Measurements from ENCODE around the gene DDX10. TPM values are rescaled to one million over a fixed set of nuclear protein-coding genes. Genes with fewer than 3 reads are reported as not detected.

The DDX10 gene
- total and polyA plus RNA-seq, 9 donors: 13.1 to 34.3 (median 25.7) TPM

DNA sequence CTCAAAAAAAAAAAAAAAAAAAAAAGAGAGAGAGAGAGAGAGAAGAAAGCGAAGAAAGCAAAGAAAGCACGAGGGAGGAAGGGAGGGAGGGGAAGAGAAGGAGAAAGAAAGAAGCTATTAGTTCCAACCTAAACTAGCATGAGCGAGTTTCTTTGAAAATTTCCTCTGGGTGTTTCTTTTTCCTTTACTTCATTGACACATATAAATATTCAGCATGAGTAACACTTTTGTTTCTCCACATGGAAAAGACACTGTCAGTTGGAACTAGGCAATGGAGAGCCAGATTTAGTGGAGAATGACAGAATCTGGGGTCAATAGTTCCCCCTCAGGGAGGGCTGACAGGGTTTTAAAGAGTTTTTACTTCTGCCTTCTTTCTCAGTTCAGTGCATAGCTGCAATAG lies 257.4 kb downstream of the DDX10 start:
- intact Hi-C loops (cut with DNase I): no loop called here
- no peaks in the 10 kb centered on the region for H3K9me3 ChIP-seq
- no peaks in the 10 kb centered on the region for H3K36me3 ChIP-seq
- H3K27me3 ChIP-seq: no peaks in the 10 kb centered on the region
- H3K4me1 ChIP-seq (ENCODE audit: insufficient read depth): peaks cover 1% of the 10 kb centered on the region
- H3K27ac ChIP-seq: no peak overlapping the region
- no peak for DNase-seq
- TF ChIP-seq EP300 (IDR thresholded peaks at IDR 0.05) (no peak), CTCF (IDR thresholded peaks at IDR 0.05) (no peak), POLR2A (IDR thresholded peaks at IDR 0.05) (no peak)
- 87 to 93% (median 89%) methylated on average over 3 of the region's 3 CpGs for WGBS, 3 donors
- H3K4me3 ChIP-seq: no peak overlapping the region

GRCh38 chr11:108923413-108923812 lies 258.5 kb downstream of the DDX10 start:
- intact Hi-C loops (cut with DNase I): no loop called here
- 83 to 100% (median 100%) methylated on average over 1 of the region's 1 CpG for WGBS, 3 donors
- no peaks in the 10 kb centered on the region for H3K36me3 ChIP-seq
- no peak for DNase-seq
- H3K4me1 ChIP-seq (ENCODE audit: insufficient read depth): no peaks in the 10 kb centered on the region
- H3K9me3 ChIP-seq: no peaks in the 10 kb centered on the region
- H3K27me3 ChIP-seq: no peaks in the 10 kb centered on the region
- TF ChIP-seq POLR2A (IDR thresholded peaks at IDR 0.05) (no peak), EP300 (IDR thresholded peaks at IDR 0.05) (no peak), CTCF (IDR thresholded peaks at IDR 0.05) (no peak)
- H3K27ac ChIP-seq: no peak overlapping the region
- H3K4me3 ChIP-seq: no peak overlapping the region

- Histone ChIP-seq H3K4me3 (no peak overlapping the region), H3K9me3 (no peaks in the 10 kb centered on the region), H3K27me3 (no peaks in the 10 kb centered on the region), H3K36me3 (no peaks in the 10 kb centered on the region), H3K4me1 (ENCODE audit: insufficient read depth) (no peaks in the 10 kb centered on the region), H3K27ac (no peak overlapping the region)
- intact Hi-C loops (cut with DNase I): no loop called here
- 73 to 90% (median 86%) methylated on average over 5 of the region's 5 CpGs for WGBS, 3 donors
- DNase-seq: no peak
- TF ChIP-seq EP300 (IDR thresholded peaks at IDR 0.05) (no peak), CTCF (IDR thresholded peaks at IDR 0.05) (no peak), POLR2A (IDR thresholded peaks at IDR 0.05) (no peak)
These were observed 261.4 kb downstream of the DDX10 start for GRCh38 chr11:108926171-108926840.

DNA sequence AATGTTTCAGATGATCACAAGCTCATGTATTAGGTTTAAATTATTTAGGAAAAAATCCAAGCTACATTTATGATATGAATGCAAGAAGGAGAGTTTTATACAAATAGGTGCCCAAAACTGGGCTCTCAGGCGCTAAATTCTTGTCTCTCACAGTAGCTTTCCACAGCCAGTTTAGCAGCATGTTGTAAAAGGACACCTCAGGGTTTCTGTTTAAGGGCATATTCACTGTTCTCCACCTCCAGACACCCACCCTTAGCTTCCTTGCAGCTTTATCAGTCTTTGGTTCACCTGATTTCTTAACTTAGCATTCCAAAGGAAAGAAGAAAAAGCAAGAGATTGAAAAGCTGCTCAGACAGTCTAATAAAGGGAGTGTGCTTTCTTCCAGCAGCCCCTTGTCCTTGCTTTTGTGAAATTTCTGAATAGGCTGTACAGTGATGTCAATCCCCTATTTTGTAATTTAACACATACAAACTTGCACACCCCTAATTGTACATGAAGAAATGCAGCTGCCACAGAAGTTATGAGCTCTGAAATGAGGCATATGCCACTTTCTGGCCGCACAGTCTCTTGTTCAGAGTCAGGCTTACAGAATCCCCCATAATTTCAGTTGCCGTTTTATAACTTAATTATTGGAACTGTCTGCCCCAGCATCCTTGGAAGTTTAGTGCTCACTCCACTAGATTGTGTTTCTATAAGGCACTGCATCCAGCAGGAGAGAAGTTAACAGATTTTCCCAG lies 262.1 kb downstream of the DDX10 start:
- H3K4me3 ChIP-seq: no peak overlapping the region
- no peaks in the 10 kb centered on the region for H3K36me3 ChIP-seq
- H3K27ac ChIP-seq: no peak overlapping the region
- H3K4me1 ChIP-seq (ENCODE audit: insufficient read depth): no peaks in the 10 kb centered on the region
- H3K27me3 ChIP-seq: no peaks in the 10 kb centered on the region
- DNase-seq: no peak
- intact Hi-C loops (cut with DNase I): no loop called here
- TF ChIP-seq POLR2A (IDR thresholded peaks at IDR 0.05) (no peak), EP300 (IDR thresholded peaks at IDR 0.05) (no peak)
- WGBS, 3 donors: 81 to 87% (median 85%) methylated on average over 3 of the region's 3 CpGs
- H3K9me3 ChIP-seq: no peaks in the 10 kb centered on the region

Measured in ovary (tissue), 9 donors.